ENCODE results near the gene CFDP1.

CFDP1 gene

GRCh38 chr16:75401691-75402090 lies 31.6 kb downstream of the CFDP1 start:
- 0 out of 2 replicates have a peak overlapping the region, but pooled peaks have one; percentile 2 for H3K27ac ChIP-seq (ENCODE audit: low read depth, low read length)
- H3K9ac ChIP-seq (ENCODE audit: low read length) = no peak overlapping the region
- H3K36me3 ChIP-seq (ENCODE audit: control insufficient read depth, insufficient read depth, low read length) = peaks cover 16% of the 10 kb centered on the region
- no peaks in the 10 kb centered on the region for H3K9me3 ChIP-seq (ENCODE audit: control insufficient read depth, insufficient read depth, low read depth, low read length)
- no peak overlapping the region for H3K4me3 ChIP-seq (ENCODE audit: low read depth, low read length)
- no peaks in the 10 kb centered on the region for H3K27me3 ChIP-seq (ENCODE audit: control insufficient read depth, insufficient read depth, low read length)
- H3K4me1 ChIP-seq (ENCODE audit: control insufficient read depth, insufficient read depth, low read length) = no peaks in the 10 kb centered on the region

GRCh38 chr16:75398333-75398732 lies 35.0 kb downstream of the CFDP1 start:
- Histone ChIP-seq H3K9me3 (ENCODE audit: control insufficient read depth, insufficient read depth, low read depth, low read length) (no peaks in the 10 kb centered on the region), H3K27ac (ENCODE audit: low read depth, low read length) (no peak overlapping the region), H3K27me3 (ENCODE audit: control insufficient read depth, insufficient read depth, low read length) (no peaks in the 10 kb centered on the region), H3K9ac (ENCODE audit: low read length) (no peak overlapping the region), H3K36me3 (ENCODE audit: control insufficient read depth, insufficient read depth, low read length) (peaks cover 22% of the 10 kb centered on the region), H3K4me1 (ENCODE audit: control insufficient read depth, insufficient read depth, low read length) (no peaks in the 10 kb centered on the region), H3K4me3 (ENCODE audit: low read depth, low read length) (no peak overlapping the region)

DNA sequence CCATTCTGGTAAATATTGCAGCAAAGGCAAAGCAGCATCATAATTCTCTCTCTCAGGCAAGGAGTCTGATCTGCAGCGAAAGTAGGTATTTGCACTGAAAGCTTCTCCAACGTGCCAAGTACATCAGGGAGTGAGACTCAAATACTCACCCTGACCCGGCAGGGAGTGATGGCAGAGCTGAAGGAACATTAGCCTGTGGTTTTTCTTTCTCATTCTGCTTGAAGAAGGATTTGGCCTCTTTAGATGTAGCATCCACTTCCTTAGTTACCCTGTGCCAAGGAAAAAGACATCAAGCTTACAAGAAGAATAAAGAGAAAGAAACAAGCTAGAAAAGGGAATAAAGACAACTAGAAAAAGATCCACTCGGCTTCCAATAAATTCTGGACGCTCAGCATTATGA lies 38.4 kb downstream of the CFDP1 start:
- no peak overlapping the region for H3K4me3 ChIP-seq (ENCODE audit: low read depth, low read length)
- H3K36me3 ChIP-seq (ENCODE audit: control insufficient read depth, insufficient read depth, low read length) = peaks cover 41% of the 10 kb centered on the region
- no peaks in the 10 kb centered on the region for H3K4me1 ChIP-seq (ENCODE audit: control insufficient read depth, insufficient read depth, low read length)
- no peaks in the 10 kb centered on the region for H3K27me3 ChIP-seq (ENCODE audit: control insufficient read depth, insufficient read depth, low read length)
- no peak overlapping the region for H3K9ac ChIP-seq (ENCODE audit: low read length)
- H3K9me3 ChIP-seq (ENCODE audit: control insufficient read depth, insufficient read depth, low read depth, low read length) = no peaks in the 10 kb centered on the region
- no peak overlapping the region for H3K27ac ChIP-seq (ENCODE audit: low read depth, low read length)

DNA sequence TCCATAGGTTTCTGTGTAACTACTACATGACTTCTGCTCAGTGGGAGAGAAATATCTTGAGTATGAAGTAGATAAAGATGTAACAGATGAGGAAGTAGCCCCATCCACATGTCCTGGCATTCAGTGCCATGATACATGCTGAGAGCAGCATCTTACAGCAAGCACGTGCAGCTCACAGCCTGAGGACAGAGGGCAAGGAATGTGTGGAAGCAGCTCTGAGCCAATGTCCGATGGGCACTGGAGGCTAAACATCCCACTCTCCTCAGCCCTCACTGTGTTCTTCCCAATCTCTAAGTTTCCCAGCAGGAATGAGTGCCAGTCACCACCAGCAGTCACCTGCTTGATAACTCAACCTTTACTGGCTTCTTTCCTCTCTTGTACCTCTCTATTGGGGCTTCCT lies 40.4 kb downstream of the CFDP1 start:
- no peak overlapping the region for H3K9ac ChIP-seq (ENCODE audit: low read length)
- H3K4me1 ChIP-seq (ENCODE audit: control insufficient read depth, insufficient read depth, low read length) = no peaks in the 10 kb centered on the region
- H3K9me3 ChIP-seq (ENCODE audit: control insufficient read depth, insufficient read depth, low read depth, low read length) = no peaks in the 10 kb centered on the region
- H3K27me3 ChIP-seq (ENCODE audit: control insufficient read depth, insufficient read depth, low read length) = no peaks in the 10 kb centered on the region
- H3K27ac ChIP-seq (ENCODE audit: low read depth, low read length) = no peak overlapping the region
- H3K4me3 ChIP-seq (ENCODE audit: low read depth, low read length) = no peak overlapping the region
- H3K36me3 ChIP-seq (ENCODE audit: control insufficient read depth, insufficient read depth, low read length) = peaks cover 50% of the 10 kb centered on the region

- Histone ChIP-seq H3K27ac (ENCODE audit: low read depth, low read length) (no peak overlapping the region), H3K9me3 (ENCODE audit: control insufficient read depth, insufficient read depth, low read depth, low read length) (no peaks in the 10 kb centered on the region), H3K4me3 (ENCODE audit: low read depth, low read length) (no peak overlapping the region), H3K4me1 (ENCODE audit: control insufficient read depth, insufficient read depth, low read length) (no peaks in the 10 kb centered on the region), H3K36me3 (ENCODE audit: control insufficient read depth, insufficient read depth, low read length) (peaks cover 47% of the 10 kb centered on the region), H3K27me3 (ENCODE audit: control insufficient read depth, insufficient read depth, low read length) (no peaks in the 10 kb centered on the region), H3K9ac (ENCODE audit: low read length) (no peak overlapping the region)
Measured at GRCh38 chr16:75390926-75391653, 42.2 kb downstream of the CFDP1 start.

DNA sequence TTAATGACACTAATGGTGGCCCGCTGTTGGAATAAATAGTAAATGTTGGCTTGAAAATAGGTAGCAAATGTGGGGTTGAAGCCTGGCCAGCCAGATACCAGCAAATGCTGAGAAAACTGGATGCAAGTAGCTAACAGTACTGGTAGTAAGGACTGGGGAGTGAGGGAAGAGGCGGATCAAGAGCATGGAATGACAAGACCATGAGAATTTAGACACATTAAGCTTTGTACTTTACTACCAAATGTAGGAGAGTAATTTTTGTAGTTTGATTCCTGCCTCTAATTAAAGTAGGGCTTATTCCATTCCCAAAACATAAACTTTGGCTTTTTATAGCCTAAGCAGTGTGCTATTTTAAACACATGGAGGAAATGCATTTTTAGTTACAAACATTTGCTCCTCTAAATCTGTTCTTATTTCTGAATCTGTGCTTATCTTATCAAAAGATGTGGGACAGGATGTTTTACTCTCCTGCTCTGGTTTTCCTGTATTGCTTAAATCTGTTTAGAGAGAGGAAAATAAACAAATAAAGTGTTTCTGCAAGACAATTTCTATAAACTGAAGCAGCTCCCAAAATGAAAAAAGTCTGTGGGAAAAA lies 44.1 kb downstream of the CFDP1 start:
- Histone ChIP-seq H3K27ac (ENCODE audit: low read depth, low read length) (no peak overlapping the region), H3K9me3 (ENCODE audit: control insufficient read depth, insufficient read depth, low read depth, low read length) (no peaks in the 10 kb centered on the region), H3K36me3 (ENCODE audit: control insufficient read depth, insufficient read depth, low read length) (peaks cover 39% of the 10 kb centered on the region), H3K4me1 (ENCODE audit: control insufficient read depth, insufficient read depth, low read length) (no peaks in the 10 kb centered on the region), H3K27me3 (ENCODE audit: control insufficient read depth, insufficient read depth, low read length) (no peaks in the 10 kb centered on the region), H3K9ac (ENCODE audit: low read length) (no peak overlapping the region), H3K4me3 (ENCODE audit: low read depth, low read length) (no peak overlapping the region)

- Histone ChIP-seq H3K9me3 (ENCODE audit: control insufficient read depth, insufficient read depth, low read depth, low read length) (no peaks in the 10 kb centered on the region), H3K4me1 (ENCODE audit: control insufficient read depth, insufficient read depth, low read length) (no peaks in the 10 kb centered on the region), H3K9ac (ENCODE audit: low read length) (no peak overlapping the region), H3K4me3 (ENCODE audit: low read depth, low read length) (no peak overlapping the region), H3K36me3 (ENCODE audit: control insufficient read depth, insufficient read depth, low read length) (peaks cover 32% of the 10 kb centered on the region), H3K27me3 (ENCODE audit: control insufficient read depth, insufficient read depth, low read length) (no peaks in the 10 kb centered on the region), H3K27ac (ENCODE audit: low read depth, low read length) (no peak overlapping the region)
Measured at GRCh38 chr16:75387951-75388350, 45.4 kb downstream of the CFDP1 start.

- Histone ChIP-seq H3K36me3 (ENCODE audit: control insufficient read depth, insufficient read depth, low read length) (peaks cover 29% of the 10 kb centered on the region), H3K4me1 (ENCODE audit: control insufficient read depth, insufficient read depth, low read length) (no peaks in the 10 kb centered on the region), H3K27me3 (ENCODE audit: control insufficient read depth, insufficient read depth, low read length) (no peaks in the 10 kb centered on the region), H3K9ac (ENCODE audit: low read length) (no peak overlapping the region), H3K9me3 (ENCODE audit: control insufficient read depth, insufficient read depth, low read depth, low read length) (no peaks in the 10 kb centered on the region), H3K4me3 (ENCODE audit: low read depth, low read length) (no peak overlapping the region), H3K27ac (ENCODE audit: low read depth, low read length) (no peak overlapping the region)
Measured at GRCh38 chr16:75385507-75386152, 47.7 kb downstream of the CFDP1 start.

- no peaks in the 10 kb centered on the region for H3K9me3 ChIP-seq (ENCODE audit: control insufficient read depth, insufficient read depth, low read depth, low read length)
- no peaks in the 10 kb centered on the region; the same call in 1 of the 2 replicates for H3K4me1 ChIP-seq (ENCODE audit: control insufficient read depth, insufficient read depth, low read length)
- no peaks in the 10 kb centered on the region for H3K27me3 ChIP-seq (ENCODE audit: control insufficient read depth, insufficient read depth, low read length)
- H3K27ac ChIP-seq (ENCODE audit: low read depth, low read length) = no peak overlapping the region
- H3K36me3 ChIP-seq (ENCODE audit: control insufficient read depth, insufficient read depth, low read length) = peaks cover 13% of the 10 kb centered on the region; the same call in 1 of the 2 replicates
- H3K4me3 ChIP-seq (ENCODE audit: low read depth, low read length) = no peak overlapping the region
- no peak overlapping the region for H3K9ac ChIP-seq (ENCODE audit: low read length)
Measured at GRCh38 chr16:75383141-75383540, 50.2 kb downstream of the CFDP1 start.

DNA sequence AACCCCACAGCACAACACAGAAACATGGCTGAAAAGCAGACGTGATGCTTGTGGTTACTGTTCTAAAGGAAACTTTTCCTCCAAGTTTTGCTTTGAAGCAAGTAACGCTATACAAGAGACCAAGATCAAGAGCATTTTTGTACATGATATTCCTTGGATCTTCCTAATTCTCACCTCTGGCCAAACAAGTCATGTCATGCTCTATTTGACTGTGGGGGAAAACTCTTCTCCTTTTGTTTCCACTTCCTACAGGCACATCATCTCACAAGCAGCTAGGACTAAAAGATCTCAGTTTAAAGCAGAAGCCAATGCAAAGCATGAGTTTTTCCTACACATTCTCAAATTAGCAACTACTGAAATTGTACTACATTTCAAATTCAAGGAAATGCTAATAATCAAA lies 50.7 kb downstream of the CFDP1 start:
- Histone ChIP-seq H3K27ac (ENCODE audit: low read depth, low read length) (no peak overlapping the region), H3K9ac (ENCODE audit: low read length) (no peak overlapping the region)

DNA sequence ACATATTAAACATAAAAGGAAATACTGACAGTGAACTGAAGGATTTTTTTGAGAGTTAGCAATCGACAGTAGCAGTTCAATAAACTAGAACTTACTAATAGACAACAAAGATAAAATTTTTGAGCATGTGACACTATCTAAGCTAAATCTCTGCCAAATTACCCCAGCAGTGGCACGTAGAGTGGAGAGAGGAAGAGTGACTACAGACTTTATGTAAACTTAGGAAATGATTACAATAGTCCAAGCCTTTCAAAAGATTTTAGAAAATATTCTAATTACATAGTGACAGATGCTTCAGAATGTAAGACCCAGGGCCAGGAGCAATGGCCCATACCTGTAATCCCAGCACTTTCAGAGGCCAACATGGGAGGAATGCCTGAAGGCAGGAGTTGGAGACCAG lies 52.4 kb downstream of the CFDP1 start:
- Histone ChIP-seq H3K27ac (ENCODE audit: low read depth, low read length) (no peak overlapping the region), H3K27me3 (ENCODE audit: control insufficient read depth, insufficient read depth, low read length) (no peaks in the 10 kb centered on the region), H3K4me1 (ENCODE audit: control insufficient read depth, insufficient read depth, low read length) (peaks cover 7% of the 10 kb centered on the region; the same call in 1 of the 2 replicates), H3K9ac (ENCODE audit: low read length) (no peak overlapping the region), H3K4me3 (ENCODE audit: low read depth, low read length) (no peak overlapping the region), H3K36me3 (ENCODE audit: control insufficient read depth, insufficient read depth, low read length) (peaks cover 16% of the 10 kb centered on the region), H3K9me3 (ENCODE audit: control insufficient read depth, insufficient read depth, low read depth, low read length) (no peaks in the 10 kb centered on the region)

More for the DNA sequence above, 50.7 kb downstream of the CFDP1 start:
- H3K27me3 ChIP-seq (ENCODE audit: control insufficient read depth, insufficient read depth, low read length) = no peaks in the 10 kb centered on the region
- H3K9me3 ChIP-seq (ENCODE audit: control insufficient read depth, insufficient read depth, low read depth, low read length) = no peaks in the 10 kb centered on the region
- H3K36me3 ChIP-seq (ENCODE audit: control insufficient read depth, insufficient read depth, low read length) = peaks cover 16% of the 10 kb centered on the region
- no peak overlapping the region for H3K4me3 ChIP-seq (ENCODE audit: low read depth, low read length)
- H3K4me1 ChIP-seq (ENCODE audit: control insufficient read depth, insufficient read depth, low read length) = peaks cover 3% of the 10 kb centered on the region; the same call in 1 of the 2 replicates
